Left cardiac atrium (tissue), 4 donors: ENCODE results near the gene CANT1. TPM values are rescaled to one million over a fixed set of nuclear protein-coding genes. Genes with fewer than 3 reads are reported as not detected.

Experiments used
- ATAC-seq, 2 donors: fragments of 200-7000 bp; cut with Tn5 transposase; one replicate each; pipeline ENCODE4 v1.9.1; 2020; ENCODE audit warnings: mild to moderate bottlenecking in 2 of 2, moderate library complexity in 2 of 2
- DNase-seq: peaks from one replicate; pipeline ENCODE4 v3.0.0-alpha.2; 2020
- intact Hi-C, 2 donors: fragments of 100-400 bp; cut with DNase I; formaldehyde crosslinking; loops; one replicate each; pipeline versions ENCODE4 v1.14.1 to v1.15.1; 2022 to 2023
- total RNA-seq, 2 donors: library from RNA; stranded (reverse); fragmentation: NEBNext Ultra II Directional; extraction: Animal tissue kit (Norgen Biotek cat#: 25700); gene quantifications; one replicate each; pipeline ENCODE4 v1.2.1, GENCODE V29; 2021
- donor health status: DM: no; HTN: yes; CAD: no.
- donor health status: DM: no; HTN: yes; CAD: no; lungs with severe emphysema.
- donor health status: DM: yes; HTN: yes; CAD: no.
- donor health status: Dilated cardiomyopathy.

The CANT1 gene
- total RNA-seq, 2 donors from 2014 or later = 30.5 to 33.3 TPM

DNA sequence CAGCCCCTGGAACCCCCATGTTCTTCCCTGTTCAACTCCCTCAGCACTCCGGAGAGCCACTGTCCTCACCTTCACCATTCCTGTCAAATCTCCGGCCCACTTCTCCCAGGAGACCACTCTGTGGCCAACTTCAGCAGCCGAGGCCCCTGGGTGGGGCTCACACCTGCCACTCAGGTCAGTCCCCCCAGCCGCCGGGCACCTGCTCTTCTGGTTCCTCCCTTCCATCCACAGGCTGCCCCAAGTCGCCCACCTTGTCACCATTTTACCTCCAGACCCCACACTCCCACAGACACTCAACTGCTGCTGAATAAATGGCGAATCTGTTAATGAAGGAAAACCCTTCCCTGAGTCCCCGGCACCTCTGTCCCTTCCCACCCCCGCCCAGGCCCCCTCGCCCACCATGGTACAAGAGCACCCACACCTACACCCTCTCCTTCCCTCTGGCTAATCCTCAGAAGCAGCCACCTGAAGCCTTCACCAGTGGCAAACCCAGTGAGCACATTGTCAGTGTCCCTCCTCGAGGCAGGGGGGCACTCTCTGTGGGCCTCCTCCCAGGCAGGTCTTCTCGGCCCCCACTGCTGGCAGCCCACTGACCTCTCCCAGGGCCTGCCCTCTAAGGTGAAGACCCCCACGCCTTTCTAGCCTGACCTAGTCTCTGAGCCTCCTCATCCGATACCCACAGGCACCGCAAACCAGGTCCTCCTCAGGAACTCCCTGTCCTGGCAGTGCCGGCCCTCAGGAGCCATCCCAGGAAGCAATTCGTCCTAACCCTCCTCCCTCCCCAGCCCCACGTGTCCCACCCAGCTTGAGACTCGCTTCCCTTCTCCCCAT lies 8.2 kb downstream of the CANT1 start:
- intact Hi-C loops = no loop called here
- DNase-seq (no peak), ATAC-seq (no peak)

DNA sequence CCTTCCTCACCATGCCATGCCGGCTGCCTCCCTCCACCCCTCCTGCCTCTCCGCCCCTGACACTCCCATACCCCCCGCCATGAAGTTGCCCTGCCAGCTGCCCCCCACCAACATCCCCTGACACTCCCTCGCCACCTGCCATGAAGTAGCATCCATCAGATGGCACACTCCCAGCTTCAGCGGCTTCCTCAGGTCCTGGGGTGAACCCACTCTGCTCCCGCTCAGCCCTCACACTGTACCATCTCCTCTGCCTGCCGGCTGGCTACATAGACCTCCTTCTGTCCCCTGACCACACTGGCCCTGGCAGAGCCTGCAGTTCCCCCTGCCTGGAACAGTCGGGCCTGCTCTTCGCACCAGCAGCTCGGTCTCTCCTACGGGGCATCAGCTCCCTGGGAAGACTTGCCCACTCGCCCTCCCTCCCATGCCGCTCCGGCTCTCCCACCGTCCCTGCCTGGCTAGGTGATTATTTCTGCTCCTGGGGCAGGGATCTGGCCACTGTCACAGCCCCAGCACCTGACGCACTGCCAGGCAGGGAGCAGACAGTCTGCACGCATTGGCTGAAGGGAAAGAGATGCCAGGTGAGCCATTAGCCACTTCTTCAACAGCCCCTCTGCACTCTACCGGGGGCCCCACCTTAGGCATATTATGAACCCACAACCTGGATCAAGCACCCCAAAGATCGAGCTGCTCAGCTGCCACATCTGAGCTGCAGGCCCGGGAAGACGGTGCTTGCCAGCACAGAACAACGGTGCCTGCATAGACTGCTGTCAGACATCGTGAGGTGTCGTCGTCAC lies 9.0 kb downstream of the CANT1 start:
- intact Hi-C loops = no loop called here
- ATAC-seq (no peak), DNase-seq (no peak)

GRCh38 chr17:78999947-79000395 lies 9.6 kb downstream of the CANT1 start:
- ATAC-seq = no peak
- intact Hi-C loops = no loop called here
- DNase-seq = no peak

- ATAC-seq (no peak), DNase-seq (no peak)
- intact Hi-C loops = no loop called here
These were observed 10.4 kb downstream of the CANT1 start for GRCh38 chr17:78999056-78999768.

DNA sequence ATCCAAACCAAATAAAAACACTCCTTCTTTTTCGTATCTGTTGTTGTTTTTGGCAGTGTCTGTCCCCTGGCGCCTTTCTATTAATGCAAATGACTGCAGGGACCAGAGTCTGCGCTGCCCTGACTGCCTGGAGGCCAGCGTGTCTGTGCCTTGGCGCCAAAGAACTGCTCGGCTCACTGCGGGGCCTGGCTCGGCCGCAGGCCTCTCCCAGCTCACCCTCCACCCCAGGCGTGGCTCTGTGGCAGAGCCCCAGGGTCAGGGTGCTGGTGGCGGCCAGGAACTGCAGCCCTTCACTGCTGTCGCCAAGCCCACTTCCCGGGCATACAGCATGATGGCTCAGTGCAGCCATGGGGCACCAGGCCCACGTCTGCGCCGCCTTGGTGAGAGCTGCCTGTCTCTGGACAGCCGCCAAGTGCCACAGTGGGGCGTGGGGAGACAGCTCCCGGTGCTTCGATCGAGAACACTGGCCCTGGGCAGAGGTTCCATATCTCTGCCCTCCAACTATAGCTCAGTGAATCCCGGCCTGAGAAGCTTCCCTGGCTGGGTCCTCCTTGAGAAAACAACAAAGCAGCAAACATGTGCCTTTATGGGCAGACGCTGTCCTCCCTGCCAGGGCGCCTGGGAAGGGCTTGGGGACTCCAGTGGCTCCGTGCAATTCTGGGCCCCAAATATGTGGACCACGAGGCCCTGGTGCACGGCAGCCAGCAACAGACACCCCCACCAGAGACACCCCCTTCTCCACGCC lies 11.1 kb downstream of the CANT1 start:
- DNase-seq (peak; percentile 77), ATAC-seq (peak; percentile 77 to 80)
- intact Hi-C loops = no loop called here

DNA sequence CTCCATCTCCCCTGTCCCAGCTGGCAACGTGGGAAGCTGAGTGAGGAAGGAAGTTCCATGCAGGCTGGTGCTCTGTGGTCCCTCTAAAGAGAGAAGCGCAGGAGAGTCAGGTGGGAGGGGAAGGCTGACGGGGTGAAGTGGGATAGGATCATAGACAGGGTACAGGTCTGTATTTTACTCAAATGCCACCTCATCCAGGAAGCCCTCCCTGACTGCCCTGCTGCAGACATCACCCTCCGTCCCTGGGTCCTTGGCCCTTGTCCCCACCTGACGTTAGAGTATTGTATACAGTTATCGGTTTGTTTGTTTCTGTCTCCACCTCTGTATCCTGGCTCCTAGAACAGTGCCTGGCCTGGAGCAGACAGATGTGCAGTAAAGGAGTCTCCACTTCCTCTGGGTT lies 11.7 kb downstream of the CANT1 start:
- DNase-seq = no peak
- intact Hi-C loops = no loop called here

GRCh38 chr17:78997231-78997741 lies 12.3 kb downstream of the CANT1 start:
- no peak for DNase-seq
- ATAC-seq = no peak
- intact Hi-C loops = no loop called here

More for the DNA sequence above, 11.7 kb downstream of the CANT1 start:
- ATAC-seq = no peak

GRCh38 chr17:78996781-78997201 lies 12.8 kb downstream of the CANT1 start:
- no peak for DNase-seq
- ATAC-seq = no peak
- intact Hi-C loops = no loop called here

- ATAC-seq (no peak), DNase-seq (no peak)
- intact Hi-C loops = no loop called here
These were observed 13.7 kb downstream of the CANT1 start for GRCh38 chr17:78995761-78996451.

DNA sequence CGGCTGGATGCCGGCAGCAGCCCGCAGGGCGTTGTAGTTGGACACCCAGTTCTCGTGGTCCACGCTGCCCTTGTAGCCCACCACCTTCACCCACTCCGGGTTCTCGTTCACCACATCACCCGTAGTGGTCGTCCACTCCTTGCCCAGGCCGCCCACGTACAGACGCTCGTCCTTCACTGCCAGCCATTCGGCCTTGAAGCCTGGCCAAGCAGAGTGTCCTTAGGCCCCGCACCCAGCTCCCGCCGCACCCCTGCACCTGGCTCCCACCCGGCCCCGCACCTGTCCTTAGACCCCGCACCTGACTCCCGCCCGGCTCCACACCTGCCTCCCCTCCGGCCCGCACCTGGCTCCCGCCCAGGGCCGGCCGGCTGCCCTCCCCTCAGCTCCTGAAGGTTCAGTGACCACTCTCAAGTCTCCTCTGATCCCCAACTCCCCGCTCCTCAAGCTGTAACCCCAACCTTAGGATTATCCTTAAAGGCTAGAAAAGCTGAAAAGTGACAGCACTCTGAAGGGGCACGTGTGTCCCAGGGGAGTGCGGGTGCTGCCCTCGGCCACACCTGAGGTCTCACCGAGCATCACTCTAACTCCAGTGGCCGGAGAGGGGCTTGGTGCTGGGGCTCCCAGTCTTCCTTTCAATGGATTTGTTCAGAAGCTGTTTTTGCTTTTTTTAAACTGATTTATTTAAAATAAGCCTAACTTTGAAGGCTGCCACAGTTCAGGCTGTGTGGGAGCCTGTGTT lies 14.4 kb downstream of the CANT1 start:
- intact Hi-C loops = no loop called here
- ATAC-seq = no peak

GRCh38 chr17:78993981-78994671 lies 15.4 kb downstream of the CANT1 start:
- ATAC-seq (no peak), DNase-seq (no peak)
- intact Hi-C loops = no loop called here

More for the DNA sequence above, 14.4 kb downstream of the CANT1 start:
- DNase-seq = no peak

DNA sequence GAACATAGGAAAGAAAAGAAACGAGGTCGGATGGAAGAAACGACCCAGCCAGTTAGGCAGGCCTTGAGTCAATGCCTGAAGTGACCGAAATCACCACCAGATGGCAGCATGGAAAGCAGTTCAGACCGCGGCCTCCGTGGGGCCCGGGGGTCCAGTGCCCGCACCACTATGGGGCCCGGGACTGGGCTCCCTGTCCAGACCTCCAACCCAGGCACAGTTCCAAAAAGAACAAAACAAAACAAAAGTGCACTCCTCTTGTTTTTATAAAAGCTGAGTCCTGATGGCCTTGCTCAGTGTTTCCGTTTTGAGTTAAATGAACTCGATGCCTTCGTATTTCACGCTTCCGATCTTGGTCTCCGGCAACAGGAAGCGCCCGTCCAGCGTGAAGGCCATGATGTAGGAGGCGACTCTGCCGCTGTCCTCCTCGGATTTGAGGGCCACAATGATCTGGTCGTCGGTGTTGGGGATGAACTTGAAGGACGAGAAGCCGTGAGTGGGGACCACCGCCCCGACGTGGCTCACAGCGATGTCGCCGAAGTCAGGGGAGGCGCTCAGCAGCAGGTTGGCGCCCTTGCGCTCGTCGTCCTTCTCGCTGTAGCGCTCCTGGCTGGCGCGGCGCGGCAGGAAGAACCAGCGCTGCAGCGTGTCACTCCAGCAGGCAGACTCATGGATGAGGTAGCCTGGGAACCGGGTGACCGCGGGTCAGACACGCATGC lies 16.2 kb downstream of the CANT1 start:
- ATAC-seq (peak; percentile 25 to 34), DNase-seq (peak; percentile 76)
- intact Hi-C loops = no loop called here

GRCh38 chr17:78992542-78993212 lies 16.9 kb downstream of the CANT1 start:
- intact Hi-C loops = no loop called here
- DNase-seq (no peak), ATAC-seq (no peak)

- ATAC-seq = no peak
- intact Hi-C loops = no loop called here
- no peak for DNase-seq
These were observed 17.5 kb downstream of the CANT1 start for GRCh38 chr17:78991906-78992532.

DNA sequence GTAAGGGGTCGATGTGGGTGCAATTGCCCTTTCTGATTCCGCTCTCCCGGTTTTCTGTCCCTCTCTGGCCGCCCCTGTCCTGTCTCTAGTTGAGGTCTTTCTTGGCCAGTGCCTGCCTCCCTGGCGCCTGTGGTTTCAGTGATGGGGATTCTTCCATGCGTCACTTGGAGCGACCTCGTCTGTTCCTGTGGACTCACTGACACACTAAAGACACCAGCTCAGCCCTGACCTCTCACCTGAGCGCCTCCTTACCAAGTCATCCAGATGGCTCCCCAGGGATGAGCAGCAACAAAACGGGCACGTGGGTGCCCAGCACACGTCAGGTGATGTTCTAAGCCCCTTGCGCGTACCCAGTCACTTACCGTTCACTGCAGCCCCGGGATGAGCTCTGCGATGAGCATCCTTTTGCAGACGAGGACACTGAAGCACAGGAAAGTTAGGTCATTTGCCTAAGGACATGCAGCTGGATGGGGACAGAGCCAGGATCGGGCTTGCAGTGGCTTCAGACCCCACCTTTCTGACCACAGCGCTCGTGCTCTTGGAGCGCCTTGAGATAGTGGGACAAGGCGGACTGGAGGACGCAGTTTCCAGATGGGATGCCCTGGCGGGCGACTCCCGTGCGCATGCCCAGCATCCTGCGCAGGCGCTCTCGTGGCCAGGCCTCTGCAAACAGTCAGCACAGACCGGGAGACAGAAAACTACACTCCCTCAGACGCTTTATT lies 18.4 kb downstream of the CANT1 start:
- DNase-seq = peak; percentile 21
- intact Hi-C loops = no loop called here
- no peak for ATAC-seq
